ENCODE measurements around the gene SLC10A6. TPM values are rescaled to one million over a fixed set of nuclear protein-coding genes. Genes with fewer than 3 reads are reported as not detected.

SLC10A6 gene
- total and polyA plus RNA-seq, 9 of the 15 experiments (the other 6 are each of a cell fraction or from before 2014, with no cell fraction given) = not detected

DNA sequence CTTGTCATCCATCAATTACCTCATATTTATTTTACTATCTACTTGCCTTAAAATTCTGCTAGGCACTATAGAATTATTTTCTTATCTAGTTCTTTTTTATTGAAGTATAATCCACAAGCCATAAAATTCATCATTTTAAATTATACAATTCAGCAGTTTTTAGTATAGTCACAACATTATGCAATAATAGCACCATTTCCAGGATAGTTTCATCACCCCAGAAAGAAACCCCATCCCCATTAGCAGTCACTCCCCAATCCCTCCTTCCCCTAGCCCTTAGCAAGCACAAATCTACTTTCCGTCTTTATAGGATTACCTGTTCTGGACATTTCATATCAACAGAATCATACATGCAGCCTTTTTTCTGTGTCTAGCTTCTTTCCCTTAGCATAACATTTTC lies 15.6 kb downstream of the SLC10A6 start:
- ATAC-seq (no peak), DNase-seq (ENCODE audit: extremely low read depth in 1 of 4, low spot score in 3 of 4) (no peak), FAIRE-seq (no peak)
- Histone ChIP-seq H3K4me1 (replicated peaks in 1 of 2; ENCODE audit: control insufficient read depth in 2 of 2, insufficient read depth in 2 of 2, low read length in 2 of 2) (no peaks in the 10 kb centered on the region), H3K4me3 (no peak overlapping the region), H3K9ac (ENCODE audit: insufficient read depth in 1 of 2, low read depth in 2 of 2, low read length in 2 of 2) (no peak overlapping the region), H3K4me2 (ENCODE audit: insufficient read depth, low read length) (no peak overlapping the region), H3K27ac (ENCODE audit: extremely low read depth, low read depth, low read length) (no peak overlapping the region), H3K79me2 (ENCODE audit: control insufficient read depth, insufficient read depth, low read length) (no peaks in the 10 kb centered on the region), H3K27me3 (ENCODE audit: control insufficient read depth in 2 of 2, insufficient read depth in 2 of 2, low read length in 2 of 2) (no peaks in the 10 kb centered on the region; a peak in 1 of 5 replicates), H3K9me1 (ENCODE audit: control insufficient read depth, insufficient read depth, low read length) (no peaks in the 10 kb centered on the region), H4K20me1 (replicated peaks; ENCODE audit: control insufficient read depth, insufficient read depth, low read length) (no peaks in the 10 kb centered on the region), H2AFZ (ENCODE audit: low read depth, low read length) (no peak overlapping the region), H3K9me3 (replicated peaks; ENCODE audit: control insufficient read depth, insufficient read depth, low read depth, low read length) (no peaks in the 10 kb centered on the region), H3K36me3 (ENCODE audit: control insufficient read depth, insufficient read depth, low read length) (no peaks in the 10 kb centered on the region)
- 17% methylated on average over 1 of the region's 1 CpG for WGBS (ENCODE audit: insufficient coverage, low coverage, missing lambda C conversion rate)
- CTCF ChIA-PET (ENCODE audit: low intra/inter-chr PET ratio) = no interaction called here
- no peak for TF ChIP-seq TAF9B (IDR thresholded peaks at IDR 0.05; ENCODE audit: partially characterized antibody)
- peak; percentile 69 for TF ChIP-seq ZNF316 (IDR thresholded peaks at IDR 0.05)
- TF ChIP-seq C11orf30 (IDR thresholded peaks at IDR 0.05; ENCODE audit: low read depth) = peak; percentile 39; the same call in 1 of the 2 replicates
- TF ChIP-seq MAFG (tag; conservative IDR thresholded peaks at IDR 0.05) = peak; percentile 29
- no peak for TF ChIP-seq CBX8 (IDR thresholded peaks at IDR 0.05; ENCODE audit: borderline replicate concordance, extremely low read depth, low read depth, low read length, poor library complexity, severe bottlenecking)
- intact Hi-C loops (cut with micrococcal nuclease) (no loop called here), in situ Hi-C loops (cut with MboI) (no loop called here)
- BruUV-seq (replicated peaks) = no TSS peak
- POLR2A ChIA-PET = no interaction called here
